PC-9 (cell line): ENCODE results near the gene SLC22A23. TPM values are rescaled to one million over a fixed set of nuclear protein-coding genes. Genes with fewer than 3 reads are reported as not detected.
A peak's percentile ranks its signal among the peaks of the same experiment; 100 is the strongest.

Experiments used
- BruUV-seq: library from RNA; stranded (reverse); fragments of 400-500 nt; replicated peaks from 2 replicates; lab custom pipeline; 2021; lab: Mats Ljungman, UMichigan
- CTCF ChIA-PET: fragments of 300-600 bp; sonication (Branson Sonifier 250); formaldehyde crosslinking; loops from one replicate; lab custom pipeline; 2022; ENCODE audit warnings: antibody characterized with exemption; lab: Charles Lee
- POLR2A ChIA-PET: fragments of 300-600 bp; sonication (Branson Sonifier 250); formaldehyde crosslinking; loops from one replicate; lab custom pipeline; 2022; ENCODE audit warnings: antibody characterized with exemption; ENCODE audit not compliant: unreplicated experiment; lab: Charles Lee
- DNase-seq, 2 experiments: peaks; one replicate each; pipeline versions ENCODE4 v3.0.0 to v3.0.0-alpha.2; 2015 to 2022; ENCODE audit warnings: mixed read lengths in 1 of 2
- H2AFZ ChIP-seq: fragments of 200-600 bp; sonication (generic); 2 replicates; pipeline ENCODE4 v1.8.1; 2017; ENCODE audit warnings: antibody characterized with exemption
- H3F3A ChIP-seq: fragments of 200-600 bp; sonication (generic); 2 replicates; pipeline ENCODE4 v1.8.1; 2017; ENCODE audit warnings: antibody characterized with exemption, mild to moderate bottlenecking, low read depth; ENCODE audit not compliant: insufficient read depth
- H3K27ac ChIP-seq: fragments of 200-600 bp; sonication (generic); 2 replicates; pipeline ENCODE4 v1.6.1; 2016; ENCODE audit warnings: mixed run types
- H3K27me3 ChIP-seq: fragments of 200-600 bp; sonication (generic); 2 replicates; pipeline ENCODE4 v1.6.1; 2016; ENCODE audit warnings: low read depth, mixed run types; ENCODE audit not compliant: insufficient read depth
- H3K36me3 ChIP-seq: fragments of 200-600 bp; sonication (generic); 2 replicates; pipeline ENCODE4 v1.6.1; 2016; ENCODE audit warnings: low read depth, mixed run types
- H3K4me1 ChIP-seq: fragments of 200-600 bp; sonication (generic); replicated peaks from 2 replicates; pipeline ENCODE4 v1.6.1; 2016; ENCODE audit warnings: mixed run types; ENCODE audit not compliant: insufficient read depth
- H3K4me2 ChIP-seq: fragments of 200-600 bp; sonication (generic); 2 replicates; pipeline ENCODE4 v1.6.1; 2017; ENCODE audit warnings: mixed run types
- H3K4me3 ChIP-seq: fragments of 200-600 bp; sonication (generic); 2 replicates; pipeline ENCODE4 v1.6.1; 2016; ENCODE audit warnings: mixed run types
- H3K79me2 ChIP-seq: fragments of 200-600 bp; sonication (generic); 2 replicates; pipeline ENCODE4 v1.6.1; 2017; ENCODE audit warnings: low read depth, mixed run types
- H3K9me2 ChIP-seq: fragments of 200-600 bp; sonication (generic); 2 replicates; pipeline ENCODE4 v1.8.1; 2017; ENCODE audit warnings: mild to moderate bottlenecking; ENCODE audit not compliant: insufficient read depth
- H3K9me3 ChIP-seq: fragments of 200-600 bp; sonication (generic); 2 replicates; pipeline ENCODE4 v1.8.1; 2016; ENCODE audit warnings: low read depth; ENCODE audit not compliant: insufficient read depth
- H4K20me1 ChIP-seq: fragments of 200-600 bp; sonication (generic); 2 replicates; pipeline ENCODE4 v1.8.1; 2017; ENCODE audit not compliant: insufficient read depth
- EZH2 ChIP-seq: fragments of 200-600 bp; sonication (generic); IDR thresholded peaks from 2 replicates; pipeline ENCODE4 v1.8.0; 2017; ENCODE audit warnings: antibody characterized with exemption, low read depth
- intact Hi-C: fragments of 100-400 bp; cut with micrococcal nuclease; formaldehyde crosslinking; loops from one replicate; pipeline ENCODE4 v1.10.0; 2022; ENCODE audit not compliant: unreplicated experiment
- total RNA-seq: library from RNA; stranded (reverse); gene quantifications from 2 replicates; pipeline ENCODE4 v1.2.3, GENCODE V29; 2021
- TF ChIP-seq, protein P1 (sequence below): fragments of 200-600 bp; sonication (generic); conservative IDR thresholded peaks from 2 replicates; pipeline ENCODE4 v1.6.1; 2017; ENCODE audit warnings: mixed run types, antibody characterized with exemption, mild to moderate bottlenecking, moderate library complexity

Gene SLC22A23
- total RNA-seq, 1 experiment from 2014 or later: 13.5 TPM

DNA sequence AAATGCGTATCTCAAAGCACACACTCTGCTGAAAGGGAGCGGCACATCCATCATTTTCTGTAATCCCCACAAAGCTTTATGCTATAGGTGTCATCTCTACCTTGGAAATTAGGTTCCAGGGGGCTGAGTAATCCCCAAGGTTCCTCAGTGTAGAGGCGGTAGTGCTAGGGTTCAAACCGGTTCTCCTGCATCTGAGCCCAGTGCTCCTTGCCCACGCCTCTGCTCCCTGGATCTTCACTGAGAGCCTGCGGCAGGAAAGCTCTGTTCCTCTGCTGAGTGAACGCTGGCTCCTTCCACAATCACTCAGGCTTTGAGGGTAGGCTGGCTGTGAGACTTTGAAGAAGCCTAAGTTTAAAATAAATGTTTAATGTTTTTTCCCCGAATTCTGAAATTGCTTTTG is 24.9 kb downstream of the SLC22A23 start:
- peaks cover 1% of the 10 kb centered on the region; the same call in 1 of the 2 replicates for H3F3A ChIP-seq
- no peak overlapping the region for H3K27ac ChIP-seq
- no TSS peak for BruUV-seq
- H3K4me1 ChIP-seq: peaks cover 1% of the 10 kb centered on the region; the same call in 1 of the 2 replicates
- H4K20me1 ChIP-seq: no peaks in the 10 kb centered on the region
- ChIA-PET POLR2A (interaction anchor here (0.5 kb wide), 1 partner anchor 11 kb away, joined by 26 read pairs; no protein-coding TSS in a partner anchor), CTCF (interaction anchor here (0.6 to 0.9 kb wide), 2 partner anchors 11 to 321 kb away, joined by 6 read pairs; no protein-coding TSS in a partner anchor)
- no peaks in the 10 kb centered on the region for H3K9me3 ChIP-seq
- peak in 1 of 2 experiments; percentile 24 for DNase-seq
- intact Hi-C loops: loop anchor here (2.0 kb wide), 1 partner anchor 13 kb away; no protein-coding TSS in a partner anchor
- no peak for TF ChIP-seq EZH2
- no peaks in the 10 kb centered on the region for H3K79me2 ChIP-seq
- H3K9me2 ChIP-seq: no peaks in the 10 kb centered on the region
- H3K4me2 ChIP-seq: no peak overlapping the region
- no peak overlapping the region for H2AFZ ChIP-seq
- no peaks in the 10 kb centered on the region for H3K27me3 ChIP-seq
- H3K36me3 ChIP-seq: no peaks in the 10 kb centered on the region
- H3K4me3 ChIP-seq: no peak overlapping the region

DNA sequence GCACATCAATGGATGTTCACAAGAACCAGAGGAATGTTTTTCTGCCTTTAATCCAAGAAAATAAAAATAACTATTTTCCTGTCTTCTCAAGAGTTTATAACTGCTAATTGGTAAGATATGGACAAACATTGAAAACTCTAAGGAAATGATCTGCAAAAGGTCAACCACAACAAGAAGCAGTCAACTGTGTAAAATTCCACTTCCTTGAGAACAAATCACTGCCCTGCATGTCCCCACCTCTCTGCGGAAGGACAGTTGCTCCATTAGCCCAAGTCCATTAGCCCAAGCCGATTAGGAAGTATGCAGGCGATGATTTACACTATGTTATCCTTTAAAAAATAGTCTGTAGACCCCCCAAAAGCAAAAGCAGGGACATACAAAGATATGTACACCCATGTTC is 27.6 kb downstream of the SLC22A23 start:
- no peaks in the 10 kb centered on the region for H3K27me3 ChIP-seq
- H3K9me3 ChIP-seq: no peaks in the 10 kb centered on the region
- H3K36me3 ChIP-seq: no peaks in the 10 kb centered on the region
- H3K4me3 ChIP-seq: no peak overlapping the region
- no TSS peak for BruUV-seq
- H3K4me1 ChIP-seq: peaks cover 13% of the 10 kb centered on the region
- intact Hi-C loops: no loop called here
- H3K9me2 ChIP-seq: no peaks in the 10 kb centered on the region
- H3K4me2 ChIP-seq: no peak overlapping the region
- H4K20me1 ChIP-seq: no peaks in the 10 kb centered on the region
- H2AFZ ChIP-seq: no peak overlapping the region
- H3K79me2 ChIP-seq: peaks cover 5% of the 10 kb centered on the region; the same call in 1 of the 2 replicates
- H3F3A ChIP-seq: peaks cover 6% of the 10 kb centered on the region; the same call in 1 of the 2 replicates
- no peak for TF ChIP-seq EZH2
- TF ChIP-seq, protein P1, sequence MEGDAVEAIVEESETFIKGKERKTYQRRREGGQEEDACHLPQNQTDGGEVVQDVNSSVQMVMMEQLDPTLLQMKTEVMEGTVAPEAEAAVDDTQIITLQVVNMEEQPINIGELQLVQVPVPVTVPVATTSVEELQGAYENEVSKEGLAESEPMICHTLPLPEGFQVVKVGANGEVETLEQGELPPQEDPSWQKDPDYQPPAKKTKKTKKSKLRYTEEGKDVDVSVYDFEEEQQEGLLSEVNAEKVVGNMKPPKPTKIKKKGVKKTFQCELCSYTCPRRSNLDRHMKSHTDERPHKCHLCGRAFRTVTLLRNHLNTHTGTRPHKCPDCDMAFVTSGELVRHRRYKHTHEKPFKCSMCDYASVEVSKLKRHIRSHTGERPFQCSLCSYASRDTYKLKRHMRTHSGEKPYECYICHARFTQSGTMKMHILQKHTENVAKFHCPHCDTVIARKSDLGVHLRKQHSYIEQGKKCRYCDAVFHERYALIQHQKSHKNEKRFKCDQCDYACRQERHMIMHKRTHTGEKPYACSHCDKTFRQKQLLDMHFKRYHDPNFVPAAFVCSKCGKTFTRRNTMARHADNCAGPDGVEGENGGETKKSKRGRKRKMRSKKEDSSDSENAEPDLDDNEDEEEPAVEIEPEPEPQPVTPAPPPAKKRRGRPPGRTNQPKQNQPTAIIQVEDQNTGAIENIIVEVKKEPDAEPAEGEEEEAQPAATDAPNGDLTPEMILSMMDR: no peak
- no peak for DNase-seq
- no peak overlapping the region for H3K27ac ChIP-seq
- CTCF ChIA-PET: no interaction called here
- POLR2A ChIA-PET: no interaction called here

DNA sequence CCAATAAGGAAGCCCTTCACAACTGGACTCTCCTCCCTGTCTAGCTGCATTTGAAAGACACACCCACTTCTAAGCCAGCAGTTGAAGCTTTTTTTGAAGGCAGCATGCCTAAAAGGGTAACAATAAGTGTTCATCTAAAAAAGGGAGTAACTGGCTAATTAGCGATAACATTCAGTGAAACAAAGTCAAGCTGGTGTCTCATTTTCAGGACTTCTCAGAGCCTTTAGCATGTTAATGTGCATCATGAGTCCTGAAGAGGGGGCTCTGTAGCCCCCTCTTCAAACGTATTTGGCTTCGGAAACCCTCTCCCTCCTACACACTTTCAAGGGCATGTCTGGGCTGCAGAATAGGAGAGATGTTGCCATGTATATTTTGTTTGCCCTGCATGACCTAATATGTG is 28.1 kb downstream of the SLC22A23 start:
- ChIA-PET CTCF (no interaction called here), POLR2A (no interaction called here)

More for the DNA sequence above, 28.1 kb downstream of the SLC22A23 start:
- intact Hi-C loops: no loop called here
- Histone ChIP-seq H3K4me2 (no peak overlapping the region), H3K27ac (no peak overlapping the region), H3K4me3 (no peak overlapping the region), H3K4me1 (peaks cover 13% of the 10 kb centered on the region), H3K9me2 (no peaks in the 10 kb centered on the region), H3K9me3 (no peaks in the 10 kb centered on the region), H3K27me3 (no peaks in the 10 kb centered on the region), H2AFZ (no peak overlapping the region), H3K36me3 (no peaks in the 10 kb centered on the region), H3F3A (peaks cover 6% of the 10 kb centered on the region; the same call in 1 of the 2 replicates), H4K20me1 (no peaks in the 10 kb centered on the region), H3K79me2 (peaks cover 5% of the 10 kb centered on the region; the same call in 1 of the 2 replicates)
- no peak for DNase-seq
- TF ChIP-seq EZH2: no peak
- TF ChIP-seq, protein P1: no peak
- BruUV-seq: no TSS peak
